ENCODE data around the gene MTERF1. TPM values are rescaled to one million over a fixed set of nuclear protein-coding genes. Genes with fewer than 3 reads are reported as not detected.

The MTERF1 gene
- total RNA-seq, 2 donors from 2014 or later, result 12.6 to 15.4 TPM

DNA sequence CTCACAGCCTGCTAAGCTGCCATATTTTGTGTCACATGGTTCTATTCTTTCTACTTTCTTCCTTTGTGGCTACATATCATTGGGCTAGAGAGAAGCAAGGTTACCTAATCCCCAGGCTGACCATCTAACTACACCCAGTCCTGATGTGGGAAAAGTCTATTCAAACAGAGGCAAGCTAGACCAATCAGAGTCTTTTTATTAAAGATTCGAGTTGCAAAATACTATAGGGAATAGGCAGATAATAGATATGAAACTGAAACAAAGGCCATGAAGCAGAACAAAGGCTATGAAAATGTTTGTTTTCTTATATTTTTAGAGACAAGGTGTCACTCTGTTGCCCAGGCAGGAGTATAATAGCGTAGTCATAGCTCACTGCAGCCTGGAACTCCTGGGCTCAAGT, 36.7 kb downstream of the MTERF1 start:
- intact Hi-C loops (cut with DNase I, micrococcal nuclease), result no loop called here
- no peak for DNase-seq
- no peak for ATAC-seq

GRCh38 chr7:91838439-91838838, 42.1 kb downstream of the MTERF1 start:
- no peak for DNase-seq
- no peak for ATAC-seq
- intact Hi-C loops (cut with DNase I, micrococcal nuclease), result no loop called here

- ATAC-seq (no peak), DNase-seq (no peak)
- intact Hi-C loops (cut with DNase I, micrococcal nuclease), result no loop called here
Measured at GRCh38 chr7:91837397-91838070, 43.0 kb downstream of the MTERF1 start.

DNA sequence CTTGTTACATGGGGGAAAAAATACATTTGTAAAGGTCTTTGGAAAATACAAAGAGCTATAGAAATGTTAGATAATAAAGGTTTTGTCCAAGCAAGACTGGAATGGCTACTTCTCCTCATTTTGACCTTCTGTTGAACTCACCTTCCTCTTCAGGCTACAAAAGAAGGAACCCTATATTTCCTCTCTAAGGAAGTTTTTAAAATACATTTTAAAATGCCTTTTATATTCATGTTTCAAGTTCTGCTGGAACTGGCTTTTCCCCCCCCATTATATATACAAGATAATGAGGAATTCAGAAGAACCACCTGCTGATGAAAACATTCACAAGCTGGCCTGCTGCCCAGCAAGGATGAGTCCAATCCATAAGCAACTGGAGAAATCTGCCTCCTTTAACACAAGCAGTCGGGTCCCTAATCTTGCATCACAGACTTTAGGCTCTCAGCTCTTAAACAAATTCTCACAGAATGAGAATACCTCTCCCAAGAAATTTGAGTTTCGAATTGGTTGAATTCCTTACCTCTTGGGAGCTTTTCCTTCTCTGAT, 44.6 kb downstream of the MTERF1 start:
- ATAC-seq (no peak), DNase-seq (no peak)
- intact Hi-C loops (cut with DNase I, micrococcal nuclease), result no loop called here

DNA sequence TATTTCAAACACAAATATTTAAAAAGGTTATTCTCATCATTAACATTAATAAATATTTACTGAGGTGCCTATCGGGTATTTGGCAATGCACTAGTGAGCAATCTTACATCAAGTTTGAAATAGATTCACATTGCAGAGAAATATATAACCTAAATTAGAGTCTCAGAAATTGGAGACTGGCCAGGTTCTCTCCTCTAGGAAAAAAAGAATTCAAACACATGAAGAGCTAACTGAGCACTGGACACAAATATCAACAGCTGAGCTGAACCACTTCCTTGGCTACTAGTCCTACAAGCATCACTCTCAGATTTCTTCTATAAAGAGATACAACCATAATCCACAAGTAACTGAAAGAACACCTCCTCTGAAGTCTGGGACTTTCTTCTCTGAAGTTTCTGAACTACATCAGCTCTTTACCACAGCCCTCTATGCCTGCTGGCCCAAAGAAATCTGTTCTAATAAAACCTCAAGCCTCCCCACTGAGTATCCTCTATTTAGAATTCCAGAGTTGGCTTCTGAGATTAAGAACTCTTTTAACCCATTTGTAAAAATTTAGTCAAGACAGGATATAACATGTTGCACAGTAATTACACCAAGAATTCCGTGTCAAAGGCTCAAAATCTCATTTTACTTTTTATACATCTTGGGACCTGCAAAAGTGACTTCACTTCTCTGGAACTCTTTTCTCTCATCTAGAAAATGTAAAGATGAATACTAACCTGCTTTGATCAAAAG, 45.2 kb downstream of the MTERF1 start:
- ATAC-seq (no peak), DNase-seq (no peak)
- intact Hi-C loops (cut with DNase I, micrococcal nuclease), result no loop called here

DNA sequence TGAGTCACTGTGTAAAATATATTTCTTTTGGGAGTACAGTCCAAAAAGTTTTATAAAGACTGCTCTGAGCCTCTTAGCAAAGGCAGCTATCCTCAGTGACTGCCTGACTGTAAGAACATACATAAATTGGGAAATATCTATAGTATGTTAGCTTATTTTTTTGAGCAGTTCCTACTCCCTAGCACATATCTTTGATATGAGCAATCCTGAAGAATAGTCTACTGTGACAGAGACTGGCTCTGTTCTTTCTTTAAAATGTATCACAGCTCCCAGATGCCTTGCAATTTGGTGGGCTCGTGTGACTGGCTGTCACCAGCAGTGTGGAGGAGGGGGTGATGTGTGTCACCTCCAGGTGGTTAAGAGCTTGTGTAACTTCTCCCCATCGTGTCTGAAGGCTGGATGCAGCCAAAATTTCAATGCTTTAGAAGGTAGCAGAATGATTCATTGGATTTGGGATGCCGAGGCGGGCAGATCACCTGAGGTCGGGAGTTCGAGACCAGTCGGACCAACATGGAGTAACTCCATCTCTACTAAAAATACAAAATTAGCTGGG, 47.9 kb downstream of the MTERF1 start:
- no peak for ATAC-seq
- DNase-seq, result no peak

DNA sequence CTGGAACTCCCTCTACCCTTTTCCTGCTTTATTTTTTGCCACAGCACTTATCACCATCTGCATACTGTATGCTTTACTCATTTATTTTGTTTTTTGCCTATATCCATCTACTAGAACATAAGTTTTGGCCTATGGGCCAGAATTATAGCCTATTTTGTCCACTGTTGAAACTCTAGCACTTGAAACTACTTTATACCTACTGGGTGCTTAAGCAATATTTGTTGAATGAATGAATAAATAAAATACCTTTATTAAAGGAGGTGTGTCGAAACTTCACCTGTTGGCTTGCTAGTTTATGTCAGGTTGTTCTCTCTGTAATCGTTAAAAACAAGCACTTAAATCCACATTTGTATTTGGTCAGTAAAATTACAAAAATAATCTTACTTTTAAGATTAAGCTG, 53.3 kb downstream of the MTERF1 start:
- no peak for ATAC-seq
- intact Hi-C loops (cut with DNase I, micrococcal nuclease), result no loop called here
- DNase-seq, result no peak

More for the DNA sequence above, 47.9 kb downstream of the MTERF1 start:
- intact Hi-C loops (cut with DNase I, micrococcal nuclease), result no loop called here

DNA sequence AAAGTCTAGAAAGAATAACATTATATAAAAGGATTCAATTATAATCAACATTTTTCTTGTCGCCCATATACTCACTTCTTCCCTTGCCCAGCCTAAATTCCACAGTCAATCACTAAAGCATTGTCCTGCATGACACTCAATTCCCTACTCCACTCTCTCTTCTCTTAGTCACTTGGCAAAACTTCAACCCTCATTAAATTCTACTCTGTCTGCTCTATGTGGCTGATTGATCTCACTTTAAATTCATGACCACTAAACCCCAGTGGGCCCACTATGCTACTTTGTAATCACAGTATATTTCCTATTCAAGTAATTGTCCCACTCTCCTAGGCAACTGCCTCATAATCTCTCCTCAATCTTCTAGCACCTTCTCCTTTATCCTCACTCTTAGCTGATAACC, 54.1 kb downstream of the MTERF1 start:
- DNase-seq (no peak), ATAC-seq (no peak)
- intact Hi-C loops (cut with DNase I, micrococcal nuclease), result no loop called here

GRCh38 chr7:91824201-91824600, 56.3 kb downstream of the MTERF1 start:
- DNase-seq (no peak), ATAC-seq (no peak)
- intact Hi-C loops (cut with DNase I, micrococcal nuclease), result no loop called here

Other genes starting within 250 kb of the MTERF1 start
- 100 to 1,000 TPM; 150 to 156 TPM for gene AKAP9, start 60.2 kb upstream of the MTERF1 start, total RNA-seq

All from left colon (tissue), 2 donors.